Medulla oblongata (tissue), 1 donor: ENCODE results near the gene FAM228B.
"Not testable (repeated sequence)": the region's sequence is repeated elsewhere in the genome, so short reads cannot be mapped to it uniquely, and the experiment has no call there.

Experiments used
- DNase-seq: peaks from one replicate; pipeline ENCODE4 v3.0.0-alpha.2; 2015; ENCODE audit errors: extremely low spot score

Gene FAM228B

DNA sequence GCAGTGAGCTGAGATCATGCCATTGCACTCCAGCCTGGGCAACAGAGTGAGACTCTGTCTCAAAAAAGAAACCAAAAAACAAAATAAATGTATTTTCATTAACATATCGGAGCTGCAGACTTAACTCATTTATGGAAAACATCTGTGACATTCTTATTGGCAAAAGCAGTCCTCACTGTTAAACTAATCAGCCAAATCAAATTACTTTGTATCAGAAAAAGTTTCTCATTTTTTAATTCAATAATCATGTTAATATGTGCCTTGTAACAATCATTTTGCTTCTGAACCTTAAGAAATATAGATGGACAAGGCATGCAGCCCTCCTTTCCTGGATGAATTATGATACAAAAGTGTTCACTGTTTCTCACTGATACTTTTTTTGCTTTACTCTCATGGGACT lies 20.6 kb upstream of the FAM228B start:
- no peak for DNase-seq

DNA sequence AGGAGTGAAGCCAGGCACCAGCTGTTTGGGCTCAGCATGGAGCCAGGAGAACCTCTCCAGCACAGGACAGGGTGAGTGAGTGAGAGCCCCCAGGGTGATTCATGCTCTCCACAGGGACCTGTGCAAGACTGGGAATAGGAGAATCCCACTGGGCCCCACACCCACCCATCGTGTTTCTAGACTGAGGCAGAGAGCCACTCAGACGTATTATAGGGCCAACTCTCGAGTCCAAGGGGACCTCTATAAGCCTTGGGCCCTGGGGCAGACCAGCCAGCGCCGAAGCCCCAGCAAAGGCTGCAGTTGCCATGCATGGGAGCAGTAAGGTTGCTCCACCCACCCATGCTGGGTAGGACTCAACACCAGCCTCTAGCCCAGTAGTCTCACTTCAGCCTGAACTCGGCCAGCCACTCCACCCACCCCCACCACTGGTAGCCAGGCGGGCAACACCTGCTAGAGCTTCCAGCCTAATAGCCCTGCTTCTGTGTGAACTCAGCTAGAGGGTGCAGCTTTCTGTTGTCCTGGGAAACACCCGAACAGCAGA lies 19.1 kb upstream of the FAM228B start:
- DNase-seq = no peak

DNA sequence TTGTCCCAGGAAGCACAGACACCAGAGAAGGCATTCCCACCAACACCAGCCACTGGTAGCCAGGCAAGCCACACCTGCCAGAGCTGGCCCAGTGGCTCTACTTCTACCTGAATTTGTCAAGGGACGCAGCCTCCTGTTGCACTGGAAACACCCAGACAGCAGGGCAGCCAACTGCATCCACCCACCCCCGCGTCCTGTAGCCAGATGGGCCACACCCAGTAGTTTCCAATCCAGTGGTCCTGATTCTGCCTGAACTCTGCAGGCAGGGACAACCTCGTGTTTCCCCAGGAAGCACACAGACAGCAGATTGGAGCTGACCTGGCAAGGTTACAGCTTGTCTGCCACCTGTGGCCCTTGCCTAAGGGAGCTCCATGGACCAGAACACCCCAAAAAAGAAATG lies 18.4 kb upstream of the FAM228B start:
- no peak for DNase-seq

DNA sequence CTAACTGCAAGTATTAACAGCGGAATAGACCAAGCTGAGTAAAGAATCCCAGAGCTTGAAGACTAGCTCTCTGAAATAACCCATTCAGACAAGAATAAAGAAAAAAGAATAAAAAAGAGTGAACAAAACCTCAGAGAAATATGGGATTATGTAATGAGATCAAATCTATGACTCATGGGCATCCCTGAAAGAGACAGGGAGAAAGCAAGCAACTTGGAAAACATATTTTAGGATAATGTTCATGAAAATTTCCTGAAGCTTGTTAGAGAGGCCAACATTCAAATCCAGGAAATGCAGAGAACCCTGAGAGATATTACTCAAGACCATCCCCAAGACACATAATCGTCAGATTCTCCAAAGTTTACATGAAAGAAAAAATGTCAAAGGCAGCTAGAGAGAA lies 17.5 kb upstream of the FAM228B start:
- DNase-seq = no peak

DNA sequence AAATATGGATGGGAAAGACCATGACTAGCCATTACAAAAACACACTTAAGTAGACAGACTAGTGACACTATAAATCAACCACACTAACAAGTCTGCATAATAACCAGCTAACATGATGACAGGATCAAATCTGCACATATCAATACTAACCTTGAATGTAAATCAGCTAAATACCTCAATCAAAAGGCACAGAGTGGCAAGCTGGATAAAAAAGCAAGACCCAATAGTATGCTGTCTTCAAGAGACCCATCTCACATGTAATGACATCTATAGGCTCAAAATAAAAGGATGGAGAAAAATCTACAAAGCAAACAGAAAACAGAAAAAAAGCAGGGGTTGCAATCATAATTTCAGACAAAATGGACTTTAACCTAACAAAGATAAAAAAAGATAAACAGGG lies 16.5 kb upstream of the FAM228B start:
- DNase-seq = no peak

DNA sequence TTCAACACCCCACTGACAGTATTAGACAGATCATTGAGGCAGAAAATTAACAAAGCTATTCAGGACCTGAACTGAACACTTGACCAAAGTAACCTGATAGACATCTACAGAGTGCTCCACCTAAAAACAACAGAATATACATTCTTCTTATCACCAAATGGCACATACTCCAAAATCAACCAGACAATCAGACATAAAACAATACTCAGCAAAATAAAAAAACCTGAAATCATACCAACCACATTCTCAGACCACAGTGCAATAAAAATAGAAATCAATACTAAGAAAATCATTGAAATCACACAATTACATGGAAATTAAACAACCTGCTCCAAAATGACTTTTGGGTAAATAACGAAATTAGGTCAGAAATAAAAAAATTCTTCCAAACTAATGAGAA lies 15.9 kb upstream of the FAM228B start:
- DNase-seq = no peak

DNA sequence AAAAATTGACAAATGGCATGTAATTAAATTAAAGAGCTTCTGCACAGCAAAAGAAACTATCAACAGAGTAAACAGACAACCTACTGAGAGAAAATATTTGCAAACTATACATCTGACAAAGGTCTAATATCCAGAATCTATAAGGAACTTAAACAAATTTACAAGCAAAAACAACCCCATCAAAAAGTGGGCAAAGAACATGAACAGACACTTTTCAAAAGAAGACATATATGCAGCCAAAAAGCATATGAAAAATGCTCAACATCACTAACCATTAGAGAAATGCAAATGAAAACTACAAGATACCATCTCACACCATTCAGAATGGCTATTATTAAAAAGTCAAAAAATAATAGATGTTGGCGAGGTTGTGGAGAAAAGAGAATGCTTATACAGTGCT lies 13.8 kb upstream of the FAM228B start:
- not testable (repeated sequence) for DNase-seq

DNA sequence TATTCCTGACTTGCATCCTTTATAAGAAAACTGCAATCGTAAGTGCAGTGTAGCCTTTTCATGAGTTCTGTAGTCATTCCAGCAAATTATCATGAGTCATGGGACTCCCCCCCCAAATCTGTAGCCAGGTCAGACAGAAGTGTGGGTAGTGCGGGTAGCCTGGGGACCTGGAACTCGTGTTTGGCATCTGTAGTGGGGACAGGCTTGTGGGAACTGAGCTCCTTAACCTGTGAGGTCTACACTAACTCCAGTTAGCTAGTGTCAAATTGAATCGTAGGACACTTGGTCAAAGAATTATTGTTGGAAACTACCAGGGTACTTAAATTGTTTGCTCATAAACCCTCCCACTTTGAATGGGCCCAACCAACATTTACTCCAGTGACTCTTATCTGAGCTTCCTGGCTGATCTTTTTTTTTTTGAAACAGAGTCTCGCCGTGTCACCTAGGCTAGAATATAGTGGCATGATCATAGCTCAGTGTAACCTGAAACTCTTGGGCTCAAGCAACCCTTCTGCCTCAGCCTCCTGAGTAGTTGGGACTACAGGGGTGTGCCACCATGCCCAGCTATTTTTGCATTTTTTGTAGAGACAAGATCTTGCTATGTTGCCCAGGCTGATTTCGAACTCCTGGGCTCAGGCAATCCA lies 12.5 kb upstream of the FAM228B start:
- no peak for DNase-seq

DNA sequence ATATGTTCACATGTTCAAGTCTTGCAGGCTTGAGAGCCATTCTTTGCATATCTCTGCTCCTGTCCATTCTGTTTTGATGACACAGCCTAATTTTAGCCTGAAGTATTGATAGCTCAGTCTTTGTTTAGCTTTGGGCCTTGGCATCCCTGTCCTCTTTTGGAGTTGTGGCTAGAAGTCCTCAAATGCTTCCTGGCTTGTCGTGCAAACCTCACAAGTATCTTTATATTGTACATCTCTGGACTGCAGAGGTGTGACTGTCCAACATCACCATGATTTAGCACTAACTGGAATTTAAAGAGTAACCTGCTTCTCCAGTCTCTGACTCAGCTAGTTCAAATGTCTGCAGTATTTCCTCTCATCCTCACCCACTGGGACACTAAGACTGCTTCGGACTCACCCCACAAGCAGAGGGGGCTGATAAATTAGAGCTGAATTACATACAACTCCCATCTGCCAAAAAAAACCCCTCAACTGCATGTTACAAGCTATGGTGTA lies 11.8 kb upstream of the FAM228B start:
- no peak for DNase-seq

DNA sequence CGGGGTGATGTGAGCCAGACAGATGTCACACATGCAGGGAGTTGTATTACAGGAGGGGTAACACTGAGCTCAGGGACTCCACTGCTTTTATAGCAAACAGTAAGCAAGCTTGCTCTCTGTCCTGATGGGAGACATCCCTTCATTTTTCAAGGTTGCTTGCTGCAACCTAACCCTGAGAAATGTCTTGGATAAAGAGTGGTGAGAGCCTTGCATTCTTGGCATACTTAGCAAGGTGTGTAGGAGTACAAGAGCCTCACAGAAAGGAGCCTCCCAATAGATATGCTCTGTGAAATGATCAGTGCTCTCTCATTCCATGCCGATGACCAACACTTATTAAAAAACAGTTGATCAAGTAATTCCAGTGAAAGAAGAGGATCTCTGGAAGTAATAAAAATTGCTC lies 8.2 kb upstream of the FAM228B start:
- DNase-seq = no peak

DNA sequence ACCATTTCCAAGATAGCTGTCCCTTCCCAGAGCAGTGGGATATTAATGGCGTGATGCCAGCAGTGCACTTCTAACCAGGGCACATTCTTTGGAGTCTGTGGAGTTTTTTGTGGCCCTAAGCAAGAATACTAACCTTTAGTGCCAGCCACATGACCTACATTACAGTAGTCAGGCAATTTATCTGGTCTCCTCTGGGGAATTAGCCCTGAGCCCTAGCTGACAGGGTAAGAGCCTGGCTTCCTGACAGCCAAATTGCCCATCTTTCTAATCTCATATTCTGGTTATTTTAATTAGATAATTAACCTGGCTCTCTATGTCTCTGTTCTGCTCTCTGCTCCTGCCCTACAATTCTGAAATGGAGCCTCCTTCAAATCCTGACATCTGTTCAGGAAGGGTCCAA lies 5.4 kb upstream of the FAM228B start:
- DNase-seq = no peak

DNA sequence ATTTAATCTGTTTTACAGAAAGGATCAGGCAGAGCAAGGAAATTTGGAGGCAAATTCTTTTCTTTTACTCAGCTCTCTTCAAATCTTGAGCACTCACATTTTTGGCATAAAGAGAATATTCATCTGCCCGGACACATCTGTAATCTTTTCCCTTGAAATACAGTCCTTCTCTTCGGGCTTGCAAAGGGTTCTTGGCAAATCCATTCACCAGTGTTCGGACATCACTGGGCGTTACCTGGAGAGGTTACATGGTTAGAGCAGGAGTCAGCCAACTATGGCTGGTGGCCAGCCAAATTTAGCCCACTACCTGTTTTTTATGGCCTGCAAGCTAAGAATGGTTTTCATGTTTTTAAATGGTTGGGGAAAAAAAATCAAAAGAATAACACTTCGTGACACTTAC lies 2.2 kb upstream of the FAM228B start:
- DNase-seq = no peak

DNA sequence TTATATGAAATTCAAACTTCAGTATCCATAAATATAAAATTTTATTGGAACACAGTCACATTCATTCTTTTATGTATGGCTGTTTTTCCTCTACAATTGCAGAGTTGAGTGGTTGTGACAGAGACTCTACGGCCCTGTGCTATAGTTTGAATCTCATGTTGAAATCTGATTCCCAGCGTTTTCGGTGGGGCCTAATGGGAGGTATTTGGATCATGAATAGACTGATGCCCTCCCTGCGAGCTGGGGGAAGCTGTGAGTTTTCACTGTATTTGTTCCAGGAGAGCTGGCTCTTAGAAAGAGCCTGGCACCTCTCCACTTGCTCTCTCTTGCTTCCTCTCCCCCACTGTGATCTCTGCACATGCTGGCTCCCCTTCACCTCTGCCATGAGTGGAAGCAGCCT lies 1.8 kb upstream of the FAM228B start:
- DNase-seq = peak; percentile 14

DNA sequence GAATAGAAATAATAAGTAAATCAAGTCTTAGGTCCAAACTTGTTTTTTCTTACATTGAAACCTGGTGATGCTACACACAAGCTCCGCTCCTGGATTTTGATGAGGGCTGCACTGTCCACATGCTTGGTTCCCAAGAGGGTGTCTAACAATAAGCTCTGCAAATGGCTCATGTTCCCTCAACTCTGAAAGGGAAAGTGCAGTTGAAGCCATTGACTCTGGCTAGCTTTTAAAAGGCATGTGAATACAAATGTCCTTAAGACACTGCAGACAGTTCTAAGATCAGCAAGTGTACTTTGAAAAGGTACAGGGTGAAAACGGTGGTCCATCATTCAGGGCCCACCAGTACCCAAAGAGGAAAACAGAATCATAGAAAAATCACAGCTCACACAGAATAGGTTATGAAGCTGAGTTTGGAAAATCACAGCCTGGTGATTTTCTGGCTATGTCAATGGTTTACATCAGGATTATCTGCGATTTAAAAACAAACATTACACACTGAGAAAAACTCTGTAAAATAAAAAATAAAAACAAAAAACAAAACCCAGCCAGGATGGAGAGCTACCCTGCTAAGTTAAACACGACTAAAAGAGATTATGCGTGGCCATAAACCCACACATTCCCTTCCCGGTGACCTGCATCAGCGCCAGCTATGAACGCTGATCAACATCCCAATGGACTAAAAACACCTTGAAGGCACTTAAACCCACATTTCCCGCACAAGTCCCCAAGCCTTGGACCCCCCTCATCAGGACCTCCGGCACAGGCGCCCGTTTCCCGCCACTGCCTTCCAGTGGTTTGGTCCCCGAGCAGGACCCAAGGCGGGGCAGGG lies 689 bp upstream of the FAM228B start:
- peak; percentile 47 for DNase-seq

DNA sequence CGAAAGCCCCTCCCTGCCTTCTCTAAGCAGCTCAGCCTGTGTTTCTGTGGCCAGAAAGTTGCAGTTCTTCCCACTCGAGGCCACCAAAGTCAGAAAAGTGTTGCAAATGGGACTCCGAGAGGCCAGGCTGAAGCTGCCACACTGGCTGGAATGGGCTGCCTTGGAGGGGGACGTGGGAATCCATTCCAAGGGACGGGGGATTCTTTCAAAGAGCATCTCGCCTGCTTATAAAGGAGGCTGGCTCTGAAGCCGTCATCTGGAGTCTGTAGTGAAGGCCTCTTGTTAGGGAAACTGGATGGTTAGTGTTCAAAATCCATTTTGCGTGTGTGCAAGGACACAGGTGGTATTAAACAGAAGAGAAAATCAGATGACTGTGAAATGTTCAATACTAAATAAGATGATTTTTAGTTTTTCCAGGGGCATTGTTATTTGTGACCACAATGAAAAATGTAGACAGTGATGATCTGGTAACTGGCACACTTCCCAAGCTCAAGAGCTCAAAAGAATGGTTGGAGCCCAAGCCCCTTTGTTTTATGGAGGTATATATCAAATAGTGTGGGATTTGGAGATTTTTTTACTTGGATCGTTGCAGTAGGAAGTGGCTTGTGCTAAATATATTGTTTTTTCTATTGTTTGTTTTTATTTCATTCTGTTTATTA lies 782 bp downstream of the FAM228B start:
- peak; percentile 66 for DNase-seq

DNA sequence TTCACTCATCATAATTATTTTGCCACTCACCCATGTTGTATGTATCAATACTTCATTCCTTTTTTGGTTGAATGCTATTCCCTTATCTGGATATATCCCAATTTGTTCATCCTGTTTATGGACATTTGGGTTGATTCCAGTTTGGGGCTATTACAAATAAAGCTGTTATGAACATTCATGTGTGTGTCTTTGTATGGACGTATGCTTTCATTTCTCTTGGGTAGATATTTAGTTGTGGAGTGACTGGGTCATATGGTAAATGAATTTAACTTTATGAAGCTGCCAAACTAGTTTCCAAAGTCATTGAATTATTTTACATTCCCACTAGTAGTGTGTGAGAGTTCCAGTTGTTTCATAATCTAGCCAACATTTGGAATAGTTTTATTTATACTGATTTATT lies 2.7 kb downstream of the FAM228B start:
- no peak for DNase-seq

DNA sequence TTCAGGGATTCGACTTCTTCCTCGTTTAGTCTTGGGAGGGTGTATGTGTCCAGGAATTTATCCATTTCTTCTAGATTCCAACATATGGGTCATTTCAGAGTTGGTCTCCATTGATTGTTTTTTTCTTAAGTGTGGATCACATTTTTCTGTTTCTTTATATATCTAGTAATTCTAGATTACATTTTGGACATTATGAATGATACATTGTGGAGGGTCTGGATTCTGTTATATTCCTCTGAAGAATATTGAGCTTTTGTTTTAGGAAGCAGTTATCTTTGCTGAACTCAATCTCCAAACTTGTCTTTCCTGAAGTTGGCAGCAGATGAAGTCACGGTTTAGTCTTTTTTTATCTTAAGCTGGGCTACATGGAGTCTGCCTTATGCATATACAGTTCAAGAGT lies 9.3 kb downstream of the FAM228B start:
- DNase-seq = no peak

DNA sequence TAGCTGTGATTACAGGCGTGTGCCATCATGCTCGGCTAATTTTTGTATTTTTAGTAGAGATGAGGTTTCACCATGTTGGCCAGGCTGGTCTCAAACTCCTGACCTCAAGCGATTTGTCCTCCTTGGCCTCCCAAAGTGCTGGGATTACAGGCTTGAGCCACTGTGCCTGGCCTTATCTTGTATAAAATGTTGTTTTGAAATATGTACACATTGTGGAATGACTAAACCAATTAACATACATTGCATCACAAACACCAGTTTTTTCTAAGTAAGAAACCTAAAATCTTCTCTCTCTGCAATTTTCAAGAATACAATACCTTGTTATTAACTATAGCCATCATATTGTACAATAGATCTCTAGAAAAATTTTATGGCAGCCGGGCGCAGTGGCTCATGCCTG lies 17.0 kb downstream of the FAM228B start:
- DNase-seq = not testable (repeated sequence)

DNA sequence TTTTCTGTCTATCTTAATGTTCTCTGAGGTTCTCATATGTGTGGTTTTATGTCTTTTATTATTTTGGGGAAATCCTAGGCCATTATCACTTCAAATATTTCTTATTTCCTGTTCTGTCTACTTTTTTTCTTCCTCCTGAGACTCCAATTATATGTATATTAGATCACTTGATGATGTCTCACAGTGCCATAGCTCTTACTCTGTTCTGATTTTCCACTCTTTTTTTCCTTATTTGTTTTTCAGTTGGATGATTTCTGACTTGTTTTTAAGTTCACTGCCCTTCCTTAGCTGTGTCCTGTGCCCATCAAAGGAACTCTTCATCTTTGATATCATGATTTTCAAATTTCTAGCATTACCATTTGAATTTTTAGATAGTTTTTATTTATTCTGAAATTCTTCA lies 24.1 kb downstream of the FAM228B start:
- no peak for DNase-seq

DNA sequence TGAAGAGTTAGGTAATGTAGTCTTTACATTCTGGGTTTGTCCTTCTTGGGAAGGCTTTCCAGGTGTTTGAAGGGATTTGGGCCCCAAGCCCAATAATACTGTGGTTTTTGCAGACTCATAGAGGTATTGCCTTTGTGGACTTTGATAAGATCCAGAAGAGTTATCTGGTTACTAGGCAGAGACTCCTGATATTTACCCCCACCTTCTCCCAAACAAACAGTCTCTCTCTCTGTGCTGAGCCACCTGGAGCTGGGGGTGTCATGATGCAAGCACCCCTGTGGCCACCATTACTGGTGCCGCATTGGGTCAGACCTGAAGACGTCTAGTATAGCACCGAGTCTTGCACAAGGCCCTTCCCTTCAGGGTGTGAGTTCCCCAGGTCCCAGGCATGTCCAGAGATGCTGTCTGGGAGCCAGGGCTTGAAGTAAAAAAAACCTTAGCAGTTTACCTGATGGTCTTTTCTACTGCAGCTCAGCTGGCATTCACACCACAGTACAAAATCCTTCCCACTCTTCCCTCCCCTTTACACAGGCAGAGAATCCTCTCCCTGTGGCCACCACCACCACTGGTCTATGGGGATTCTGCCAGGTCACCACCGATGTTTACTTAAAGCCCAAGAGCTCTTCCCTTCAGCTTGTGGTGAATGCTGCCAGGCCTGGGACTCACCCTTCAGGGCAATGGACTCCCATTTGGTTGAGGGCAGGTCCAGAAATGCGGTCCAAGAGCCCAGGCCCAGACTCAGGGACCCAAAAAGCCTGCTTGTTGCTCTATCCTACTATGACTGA lies 29.3 kb downstream of the FAM228B start:
- no peak for DNase-seq

DNA sequence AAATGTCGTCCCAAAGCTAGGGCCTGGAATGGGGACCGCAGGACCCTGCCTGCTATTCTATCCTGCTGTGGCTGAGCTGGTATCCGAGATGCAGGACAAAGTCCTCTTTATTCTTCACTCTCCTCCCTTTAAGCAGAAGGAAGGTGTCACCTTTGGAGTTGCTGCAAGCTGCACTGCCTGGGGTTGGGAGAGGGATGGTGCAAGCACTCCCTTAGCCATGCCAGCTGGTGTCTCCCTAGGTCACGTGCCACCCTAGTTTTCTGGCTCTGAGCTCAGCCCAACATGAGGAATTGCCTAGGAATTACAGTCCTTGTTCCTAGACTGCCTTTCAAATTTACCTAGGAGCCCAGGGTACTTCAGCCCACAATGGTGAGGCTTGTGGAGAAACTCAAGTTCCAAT lies 30.2 kb downstream of the FAM228B start:
- peak; percentile 13 for DNase-seq

DNA sequence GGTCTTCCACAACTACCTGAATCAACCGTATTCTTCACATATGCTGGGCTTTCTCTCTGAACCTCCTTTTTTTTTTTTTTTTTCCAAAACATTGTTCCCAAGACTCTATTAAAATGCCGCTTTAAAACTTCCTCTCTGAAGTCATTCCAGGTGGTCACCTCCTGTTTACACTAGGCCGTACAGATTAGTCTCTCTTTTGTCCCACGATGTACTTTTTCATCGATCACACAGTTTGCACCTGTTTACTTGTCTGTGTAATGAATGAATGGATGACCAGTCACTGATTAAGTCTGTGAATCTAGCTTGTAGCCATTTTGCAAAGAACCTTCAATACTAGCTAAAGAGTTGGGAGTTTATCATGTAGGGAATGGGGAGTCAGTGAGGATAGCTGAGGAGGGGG lies 34.9 kb downstream of the FAM228B start:
- no peak for DNase-seq
